GM20000 (cell line): Measurements from ENCODE around the gene KIAA1671.

ENCODE experiments used
- DNase-seq: peaks from one replicate; pipeline ENCODE4 v3.0.0; 2012; ENCODE audit warnings: low spot score
- CTCF ChIP-seq: IDR thresholded peaks from 2 replicates; pipeline ENCODE4 v1.5.1; 2012; ENCODE audit warnings: mild to moderate bottlenecking, control low read depth; ENCODE audit errors: extremely low read depth, missing control alignments

The KIAA1671 gene

GRCh38 chr22:25165785-25166184 lies 213.3 kb downstream of the KIAA1671 start:
- DNase-seq: no peak
- no peak for TF ChIP-seq CTCF

DNA sequence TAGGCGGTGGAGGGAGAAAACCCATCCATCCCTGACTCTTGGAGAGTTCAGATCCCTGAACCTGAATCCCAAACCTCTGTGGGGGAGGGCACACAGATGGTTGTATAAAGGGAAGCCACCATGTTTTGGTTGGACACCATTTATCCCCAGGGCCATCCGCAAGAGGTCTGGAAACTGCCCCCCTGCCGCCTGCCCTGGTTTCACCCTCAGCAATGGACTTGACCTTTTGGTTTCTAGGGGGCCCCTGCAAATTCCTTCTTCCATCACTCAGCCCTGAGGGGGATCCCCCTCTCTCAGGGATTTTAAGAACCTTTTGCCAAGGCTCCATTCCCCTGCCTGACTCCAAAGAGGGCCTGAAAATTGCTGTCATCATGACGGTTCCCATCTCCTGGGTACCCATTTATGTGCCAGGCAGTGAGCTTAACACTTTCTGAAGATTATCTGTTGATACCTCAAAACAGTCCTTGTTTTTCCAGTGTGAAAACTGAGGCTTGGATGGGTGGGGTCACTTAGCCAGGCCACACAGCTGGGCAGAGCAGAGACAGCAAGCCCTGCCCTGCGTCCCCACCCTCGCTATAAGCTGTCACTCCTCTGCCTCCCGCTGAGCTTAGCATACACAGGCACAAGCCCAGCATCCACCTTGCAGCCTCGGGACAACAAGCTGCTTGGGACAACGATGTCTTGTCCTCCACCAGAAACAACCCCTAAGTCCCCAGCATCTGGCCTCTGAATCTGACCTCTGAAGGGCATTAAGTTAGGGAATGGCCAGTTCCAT lies 213.9 kb downstream of the KIAA1671 start:
- TF ChIP-seq CTCF: no peak
- no peak for DNase-seq

DNA sequence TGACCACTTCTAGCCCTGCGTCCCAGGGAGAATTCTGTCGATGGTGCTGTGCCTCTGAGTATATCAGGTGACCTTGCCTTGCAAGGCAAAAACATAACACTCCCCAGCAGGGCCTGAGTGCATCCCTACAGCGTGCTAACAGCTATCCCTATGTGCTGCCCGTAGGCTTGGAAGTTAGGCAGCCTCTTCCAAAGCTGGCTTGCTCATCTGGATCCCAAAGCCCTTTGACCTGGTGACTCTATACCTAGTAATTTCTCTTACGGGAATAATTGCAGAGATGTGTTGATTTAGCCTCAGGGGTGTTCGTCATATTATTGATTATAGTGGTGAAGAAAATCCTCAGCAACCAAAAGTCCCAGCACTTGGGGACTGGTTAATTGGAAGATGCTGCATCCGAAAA lies 214.6 kb downstream of the KIAA1671 start:
- no peak for TF ChIP-seq CTCF
- no peak for DNase-seq

GRCh38 chr22:25167834-25168601 lies 215.5 kb downstream of the KIAA1671 start:
- no peak for TF ChIP-seq CTCF
- no peak for DNase-seq

DNA sequence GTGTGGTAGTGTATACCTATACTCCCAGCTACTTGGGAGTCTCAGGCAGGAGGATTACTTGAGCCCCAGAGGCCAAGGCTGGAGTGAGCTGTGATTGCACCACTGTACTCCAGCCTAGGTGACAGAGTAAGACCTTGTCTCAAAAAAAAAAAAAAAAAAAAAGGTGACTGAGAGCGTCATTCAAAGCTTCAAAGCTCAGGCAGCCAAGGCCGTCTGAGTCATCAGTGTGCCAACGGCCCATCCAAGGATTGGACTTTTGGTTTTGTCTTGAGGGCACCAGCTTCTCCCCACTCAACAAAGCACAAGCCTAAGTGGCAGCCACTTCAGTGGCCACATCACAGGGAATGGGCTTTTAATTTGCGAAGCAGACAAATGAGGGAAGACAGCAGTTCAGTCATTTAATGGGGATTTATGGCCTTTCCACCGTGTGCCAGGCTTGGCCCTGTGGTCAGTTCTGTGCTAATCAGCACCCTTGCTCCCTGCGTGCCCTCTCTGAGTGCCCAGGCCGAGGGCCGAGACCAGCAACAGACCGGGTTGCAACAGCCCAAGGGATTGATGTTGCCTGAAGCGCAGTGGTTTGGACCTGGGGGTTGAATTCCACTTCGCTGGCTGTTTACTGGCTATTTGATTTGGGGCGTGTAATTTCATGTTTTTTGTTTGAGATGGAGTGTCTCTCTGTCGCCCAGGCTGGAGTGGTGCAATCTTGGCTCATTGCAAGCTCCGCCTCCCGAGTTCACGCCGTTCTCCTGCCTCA lies 216.9 kb downstream of the KIAA1671 start:
- no peak for DNase-seq
- TF ChIP-seq CTCF: no peak

DNA sequence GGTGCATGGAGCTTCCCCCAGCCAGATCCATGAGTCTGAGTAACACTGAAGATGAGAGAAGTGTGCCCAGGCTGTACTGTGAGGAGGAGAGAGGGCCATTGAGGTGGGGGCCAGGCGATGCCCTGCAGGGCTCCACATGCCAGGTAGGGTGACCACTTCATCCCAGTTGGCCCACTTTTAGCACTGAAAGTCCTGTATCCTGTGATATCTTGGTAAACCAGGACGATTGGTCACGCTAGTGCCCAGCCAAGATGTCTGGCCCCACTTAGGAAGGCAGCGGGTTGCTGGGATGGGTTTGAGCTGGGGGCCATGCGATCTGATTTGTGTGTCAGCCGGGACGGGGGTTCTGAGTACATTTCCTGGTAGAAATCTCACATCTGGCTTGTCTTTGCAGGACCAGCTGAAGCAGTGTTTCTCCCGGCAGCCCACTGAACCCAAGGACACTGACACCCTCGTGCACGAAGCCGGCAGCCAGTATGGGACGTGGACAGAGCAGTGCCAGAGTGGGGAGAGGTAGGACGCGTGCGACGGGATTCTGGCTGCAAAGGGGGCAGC lies 218.0 kb downstream of the KIAA1671 start:
- TF ChIP-seq CTCF: no peak

More for the DNA sequence above, 218.0 kb downstream of the KIAA1671 start:
- DNase-seq: no peak
